Epithelial cell of esophagus (primary cell): ENCODE results near the gene PFN3.
A peak's percentile ranks its signal among the peaks of the same experiment; 100 is the strongest.
"Not testable (repeated sequence)": the region's sequence is repeated elsewhere in the genome, so short reads cannot be mapped to it uniquely, and the experiment has no call there.

Experiments used
- DNase-seq: peaks from one replicate; pipeline ENCODE4 v3.0.0; 2010; ENCODE audit warnings: low read depth
- H3K4me3 ChIP-seq: 2 replicates; pipeline ENCODE4 v1.5.1; 2011; ENCODE audit warnings: mild to moderate bottlenecking, low read length, control low read depth
- TF ChIP-seq, protein P1 (sequence below): IDR thresholded peaks from 2 replicates; pipeline ENCODE4 v1.5.1; 2011; ENCODE audit warnings: low read depth, mild to moderate bottlenecking, low read length, control low read depth, inconsistent platforms; ENCODE audit not compliant: insufficient read depth; ENCODE audit errors: missing control alignments

PFN3 gene

DNA sequence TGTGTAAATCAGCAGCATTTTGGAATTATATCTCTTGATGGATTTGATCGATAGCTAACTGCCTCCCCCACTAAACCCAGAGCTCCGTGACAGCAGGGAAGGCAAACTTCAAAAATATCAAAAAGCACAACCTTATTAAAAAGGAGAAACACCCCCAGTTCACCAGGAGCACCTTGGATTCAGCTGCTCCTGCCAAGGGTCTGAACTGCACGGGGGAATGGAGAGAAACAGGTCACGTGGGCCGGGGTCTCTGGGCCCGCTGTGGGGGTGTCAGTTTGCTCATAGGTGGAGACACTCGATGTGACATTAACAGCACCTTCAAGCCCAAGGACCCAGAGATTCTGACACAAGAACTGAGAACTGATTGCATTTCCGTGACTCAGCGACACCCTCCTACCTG, 17.3 kb downstream of the PFN3 start:
- H3K4me3 ChIP-seq: no peak overlapping the region
- DNase-seq: no peak
- TF ChIP-seq, protein P1, sequence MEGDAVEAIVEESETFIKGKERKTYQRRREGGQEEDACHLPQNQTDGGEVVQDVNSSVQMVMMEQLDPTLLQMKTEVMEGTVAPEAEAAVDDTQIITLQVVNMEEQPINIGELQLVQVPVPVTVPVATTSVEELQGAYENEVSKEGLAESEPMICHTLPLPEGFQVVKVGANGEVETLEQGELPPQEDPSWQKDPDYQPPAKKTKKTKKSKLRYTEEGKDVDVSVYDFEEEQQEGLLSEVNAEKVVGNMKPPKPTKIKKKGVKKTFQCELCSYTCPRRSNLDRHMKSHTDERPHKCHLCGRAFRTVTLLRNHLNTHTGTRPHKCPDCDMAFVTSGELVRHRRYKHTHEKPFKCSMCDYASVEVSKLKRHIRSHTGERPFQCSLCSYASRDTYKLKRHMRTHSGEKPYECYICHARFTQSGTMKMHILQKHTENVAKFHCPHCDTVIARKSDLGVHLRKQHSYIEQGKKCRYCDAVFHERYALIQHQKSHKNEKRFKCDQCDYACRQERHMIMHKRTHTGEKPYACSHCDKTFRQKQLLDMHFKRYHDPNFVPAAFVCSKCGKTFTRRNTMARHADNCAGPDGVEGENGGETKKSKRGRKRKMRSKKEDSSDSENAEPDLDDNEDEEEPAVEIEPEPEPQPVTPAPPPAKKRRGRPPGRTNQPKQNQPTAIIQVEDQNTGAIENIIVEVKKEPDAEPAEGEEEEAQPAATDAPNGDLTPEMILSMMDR: no peak

DNA sequence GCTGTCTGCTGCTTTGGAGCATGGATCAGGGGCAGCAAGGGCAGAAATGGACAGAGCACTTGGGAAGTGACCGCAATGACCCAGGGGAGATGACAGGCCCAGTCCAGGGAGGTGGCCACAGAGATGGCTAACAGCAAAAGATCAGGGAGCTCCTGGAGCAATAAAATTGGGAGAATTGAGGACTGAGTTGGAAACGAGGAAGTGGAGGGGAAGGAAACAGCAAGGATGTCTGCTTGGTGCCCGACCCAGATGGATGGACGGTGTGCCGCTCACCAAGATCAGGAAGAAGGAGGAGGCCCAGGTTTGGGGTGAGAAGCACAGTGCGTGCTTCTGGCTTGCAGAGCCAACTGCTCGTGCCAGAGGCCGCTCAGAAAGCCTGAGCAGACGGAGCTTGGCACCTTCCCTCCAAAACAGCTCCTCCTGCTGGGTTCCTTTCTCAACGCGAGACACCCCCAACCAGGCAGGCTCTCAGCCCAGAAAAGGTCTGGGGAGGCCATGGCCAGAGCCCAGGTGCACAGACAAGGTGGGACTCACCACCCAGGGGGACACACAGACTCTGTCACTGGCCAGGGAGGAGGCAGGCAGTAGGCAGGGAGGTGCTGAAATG, 17.9 kb downstream of the PFN3 start:
- TF ChIP-seq, protein P1: peak; percentile 40
- DNase-seq: peak; percentile 39

DNA sequence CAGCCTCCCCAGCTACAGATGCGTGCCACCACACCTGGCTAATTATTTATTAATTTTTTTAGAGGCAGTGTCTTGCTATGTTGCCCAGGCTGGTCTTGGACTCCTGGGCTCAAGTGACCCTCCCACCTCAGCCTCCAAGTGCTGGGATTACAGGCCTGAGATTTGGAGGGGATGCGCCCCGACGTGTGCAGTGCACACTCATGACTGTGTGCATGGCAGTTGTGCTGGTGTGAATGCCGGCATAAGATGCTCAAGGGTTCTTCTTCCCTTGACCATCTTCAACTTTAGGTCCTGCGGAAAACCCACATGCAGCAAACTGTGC, 19.7 kb downstream of the PFN3 start:
- TF ChIP-seq, protein P1: no peak
- no peak for DNase-seq

More for the DNA sequence above, 17.9 kb downstream of the PFN3 start:
- no peak overlapping the region for H3K4me3 ChIP-seq

GRCh38 chr5:177378884-177379883, 21.3 kb downstream of the PFN3 start:
- TF ChIP-seq, protein P1: no peak
- DNase-seq: peak; percentile 96
- H3K4me3 ChIP-seq: no peak overlapping the region

More for the DNA sequence above, 19.7 kb downstream of the PFN3 start:
- no peak overlapping the region for H3K4me3 ChIP-seq

- TF ChIP-seq, protein P1: no peak
- no peak for DNase-seq
- no peak overlapping the region for H3K4me3 ChIP-seq
Measured at GRCh38 chr5:177377851-177378776, 22.3 kb downstream of the PFN3 start.

DNA sequence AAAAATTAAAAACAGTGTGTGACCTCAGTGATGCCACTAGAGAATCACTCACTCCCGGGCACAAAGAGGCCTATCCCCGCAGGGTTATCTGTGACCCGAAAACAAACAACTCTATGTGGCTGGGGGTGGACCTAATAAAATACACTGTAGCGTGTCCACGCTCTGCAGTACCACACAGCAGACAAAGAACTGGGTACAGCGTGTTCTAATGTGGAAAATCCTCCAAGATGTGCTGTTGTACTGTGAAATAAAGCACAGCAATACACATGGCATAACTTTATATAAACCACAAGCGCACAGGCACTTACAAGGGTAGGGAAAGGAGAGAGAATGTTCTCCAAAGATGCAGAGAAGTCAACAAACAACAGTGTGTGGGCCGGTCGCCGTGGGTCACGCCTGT, 24.4 kb downstream of the PFN3 start:
- DNase-seq: no peak
- no peak overlapping the region for H3K4me3 ChIP-seq
- TF ChIP-seq, protein P1: no peak

GRCh38 chr5:177375516-177375915, 24.9 kb downstream of the PFN3 start:
- not testable (repeated sequence) for DNase-seq, H3K4me3 ChIP-seq
